Measurements from ENCODE around the gene COL4A3.
A peak's percentile ranks its signal among the peaks of the same experiment; 100 is the strongest.

The COL4A3 gene

DNA sequence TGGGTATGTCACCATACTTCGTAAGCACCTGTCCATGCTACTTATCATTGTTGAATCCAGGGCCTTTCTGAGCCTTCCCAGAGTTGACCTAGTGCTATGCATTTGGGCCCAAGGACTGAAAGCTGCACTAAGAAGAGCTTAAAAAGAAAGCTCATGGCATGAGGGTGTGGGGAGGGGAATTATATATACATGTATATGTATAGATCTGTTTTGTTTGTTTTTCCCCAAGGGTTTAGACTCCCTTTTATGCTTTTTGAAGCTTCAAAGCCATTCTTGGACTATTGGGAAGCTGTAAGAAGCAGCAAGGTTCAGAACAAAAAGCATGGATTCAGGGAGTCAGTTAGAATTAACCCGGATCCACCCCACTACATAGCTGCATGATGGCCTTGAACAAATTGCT lies 183.9 kb downstream of the COL4A3 start:
- no peak for DNase-seq

DNA sequence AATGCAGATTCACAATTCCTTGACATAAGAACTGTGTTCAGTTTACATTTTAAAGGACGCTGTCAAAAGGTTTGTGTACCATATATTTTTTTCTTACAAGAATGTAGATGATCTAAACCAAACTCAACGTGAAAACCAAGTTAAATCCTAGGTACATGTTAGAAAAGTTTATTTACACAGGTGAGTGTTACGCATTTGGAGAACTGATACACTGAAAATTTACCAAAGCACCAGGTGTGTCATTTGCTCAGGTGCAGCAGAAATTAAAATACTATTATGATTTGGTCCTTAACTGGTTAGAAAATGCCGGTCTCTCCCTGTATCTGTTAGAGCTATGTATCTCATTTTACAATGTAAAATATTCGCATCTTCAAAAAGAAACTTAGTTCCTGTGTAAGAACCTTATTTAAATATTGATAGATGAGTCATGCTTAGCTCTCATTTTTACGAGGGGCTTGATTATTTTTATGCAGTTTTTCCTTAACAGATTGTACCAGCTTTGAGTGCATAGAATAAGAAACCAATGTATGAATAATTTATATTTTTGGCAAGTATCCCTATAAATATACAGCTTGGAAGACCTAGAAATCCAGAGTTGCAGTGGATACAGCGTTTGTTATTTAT lies 185.7 kb downstream of the COL4A3 start:
- no peak for DNase-seq

DNA sequence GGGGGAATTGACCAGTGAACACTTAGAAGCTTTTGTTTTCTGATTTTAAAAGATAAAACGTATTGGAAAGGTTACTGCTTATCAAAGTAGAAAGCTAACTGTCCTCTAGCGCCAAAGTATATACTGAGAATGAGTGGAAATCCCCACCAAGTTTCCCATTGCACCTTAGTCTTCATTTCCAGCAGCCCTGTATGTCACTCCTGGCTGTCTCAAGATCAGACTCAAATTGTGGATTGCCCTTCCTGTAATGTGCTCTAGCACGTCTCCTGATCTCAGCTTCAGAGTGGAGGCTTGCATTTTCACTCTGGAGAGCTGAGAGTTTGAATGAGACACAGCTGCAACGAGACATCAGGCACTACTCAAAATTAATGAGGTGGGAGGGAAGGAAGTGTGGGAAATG lies 187.2 kb downstream of the COL4A3 start:
- no peak for DNase-seq

DNA sequence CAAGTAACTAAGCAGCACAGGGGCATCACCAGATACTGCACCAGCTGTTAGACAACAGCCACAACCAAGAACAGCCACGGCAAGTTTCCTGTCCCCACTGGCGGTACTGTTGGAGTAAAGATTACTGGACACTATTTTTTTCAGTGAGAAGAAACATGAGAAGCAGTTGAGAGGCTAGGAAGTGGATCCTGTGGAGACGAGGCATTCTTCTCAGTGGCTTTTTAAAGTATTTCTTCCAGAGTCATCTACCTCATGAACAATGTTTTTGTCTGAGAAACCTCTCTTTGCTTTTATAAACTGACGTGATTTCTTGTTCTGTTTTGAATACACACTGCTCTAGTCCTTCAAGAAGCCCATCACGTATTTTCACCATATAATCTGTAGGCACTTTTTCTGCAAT lies 195.9 kb downstream of the COL4A3 start:
- no peak for DNase-seq

DNA sequence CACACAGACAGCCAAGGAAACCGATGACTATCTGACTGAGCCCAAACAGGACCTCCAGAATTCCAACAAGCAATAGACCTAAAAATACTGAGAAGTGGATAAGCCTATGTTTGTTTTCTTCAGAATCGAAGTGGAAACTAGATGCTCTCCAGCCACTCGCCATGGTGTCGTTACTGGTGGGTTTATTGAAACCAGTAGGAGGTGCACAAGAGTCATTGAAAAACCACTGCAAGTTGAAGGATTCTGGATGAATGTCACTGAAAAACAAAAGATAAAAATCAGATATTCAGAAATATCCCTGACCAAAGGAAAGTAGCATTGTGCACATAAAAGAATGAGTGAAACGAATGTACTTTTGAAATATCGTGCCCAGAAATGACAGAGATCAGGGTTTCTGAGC lies 199.3 kb downstream of the COL4A3 start:
- DNase-seq: peak; percentile 12
